ENCODE results near the gene DNMT3A.
A peak's percentile ranks its signal among the peaks of the same experiment; 100 is the strongest.

DNA sequence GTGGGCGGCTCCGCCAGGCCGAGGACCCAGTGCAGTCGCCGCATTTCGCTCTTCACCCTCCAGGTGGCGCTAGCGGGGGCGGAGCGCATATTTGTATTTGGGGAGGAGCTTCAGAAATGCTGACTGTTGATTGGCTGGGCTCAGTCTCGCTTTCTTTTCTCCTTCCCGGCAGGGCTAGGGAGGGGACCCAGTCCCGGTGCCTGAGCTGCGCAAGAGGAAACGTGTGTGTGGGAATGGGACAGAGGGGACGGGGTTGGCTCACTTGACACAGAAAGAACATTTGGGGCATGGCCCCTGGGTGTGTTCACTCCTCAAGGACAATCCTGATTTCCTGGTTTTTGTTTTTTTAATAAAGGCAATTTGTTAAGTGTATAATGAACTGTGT, 20.3 kb upstream of the DNMT3A start:
- TF ChIP-seq, protein P1, sequence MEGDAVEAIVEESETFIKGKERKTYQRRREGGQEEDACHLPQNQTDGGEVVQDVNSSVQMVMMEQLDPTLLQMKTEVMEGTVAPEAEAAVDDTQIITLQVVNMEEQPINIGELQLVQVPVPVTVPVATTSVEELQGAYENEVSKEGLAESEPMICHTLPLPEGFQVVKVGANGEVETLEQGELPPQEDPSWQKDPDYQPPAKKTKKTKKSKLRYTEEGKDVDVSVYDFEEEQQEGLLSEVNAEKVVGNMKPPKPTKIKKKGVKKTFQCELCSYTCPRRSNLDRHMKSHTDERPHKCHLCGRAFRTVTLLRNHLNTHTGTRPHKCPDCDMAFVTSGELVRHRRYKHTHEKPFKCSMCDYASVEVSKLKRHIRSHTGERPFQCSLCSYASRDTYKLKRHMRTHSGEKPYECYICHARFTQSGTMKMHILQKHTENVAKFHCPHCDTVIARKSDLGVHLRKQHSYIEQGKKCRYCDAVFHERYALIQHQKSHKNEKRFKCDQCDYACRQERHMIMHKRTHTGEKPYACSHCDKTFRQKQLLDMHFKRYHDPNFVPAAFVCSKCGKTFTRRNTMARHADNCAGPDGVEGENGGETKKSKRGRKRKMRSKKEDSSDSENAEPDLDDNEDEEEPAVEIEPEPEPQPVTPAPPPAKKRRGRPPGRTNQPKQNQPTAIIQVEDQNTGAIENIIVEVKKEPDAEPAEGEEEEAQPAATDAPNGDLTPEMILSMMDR (IDR thresholded peaks at IDR 0.05) = peak in 3 of 4 experiments; percentile 91 to 98 (median 95)
- TF ChIP-seq POLR2A (IDR thresholded peaks at IDR 0.05) = peak; percentile 35 to 46
- peak; percentile 88 for TF ChIP-seq POLR2AphosphoS5 (IDR thresholded peaks at IDR 0.05)
